Measurements from ENCODE around the gene SPTLC2.

GRCh38 chr14:77495334-77495733 lies 121.1 kb downstream of the SPTLC2 start:
- TF ChIP-seq ARNTL (CRISPR knock-in tag; IDR thresholded peaks at IDR 0.05; ENCODE audit: borderline replicate concordance, low read depth), result no peak
- no peak for TF ChIP-seq SNAI2 (CRISPR knock-in tag; IDR thresholded peaks at IDR 0.05)
- TF ChIP-seq PATZ1 (CRISPR knock-in tag; IDR thresholded peaks at IDR 0.05; ENCODE audit: borderline replicate concordance), result no peak
- TF ChIP-seq RARB (CRISPR knock-in tag; IDR thresholded peaks at IDR 0.05), result no peak
- no peak for TF ChIP-seq PPARA (CRISPR knock-in tag; IDR thresholded peaks at IDR 0.05; ENCODE audit: borderline replicate concordance)
- no peak for TF ChIP-seq GLIS3 (CRISPR knock-in tag; IDR thresholded peaks at IDR 0.05)
- TF ChIP-seq ZNF8 (CRISPR knock-in tag; IDR thresholded peaks at IDR 0.05), result no peak
- no peak for TF ChIP-seq CREB5 (CRISPR knock-in tag; IDR thresholded peaks at IDR 0.05; ENCODE audit: low read depth)
- TF ChIP-seq OSR1 (CRISPR knock-in tag; IDR thresholded peaks at IDR 0.05), result no peak
- no peak for TF ChIP-seq ISL1 (CRISPR knock-in tag; IDR thresholded peaks at IDR 0.05)
